NCI-H2171 treated with DMSO at 0.1 percent for 48 hours (cell line): Measurements from ENCODE around the gene SLC2A3.
A peak's percentile ranks its signal among the peaks of the same experiment; 100 is the strongest.
"Not testable (repeated sequence)": the region's sequence is repeated elsewhere in the genome, so short reads cannot be mapped to it uniquely, and the experiment has no call there.

Source experiments
- DNase-seq: peaks from one replicate; lab custom pipeline; 2025; lab: John Stamatoyannopoulos, UW

The SLC2A3 gene

DNA sequence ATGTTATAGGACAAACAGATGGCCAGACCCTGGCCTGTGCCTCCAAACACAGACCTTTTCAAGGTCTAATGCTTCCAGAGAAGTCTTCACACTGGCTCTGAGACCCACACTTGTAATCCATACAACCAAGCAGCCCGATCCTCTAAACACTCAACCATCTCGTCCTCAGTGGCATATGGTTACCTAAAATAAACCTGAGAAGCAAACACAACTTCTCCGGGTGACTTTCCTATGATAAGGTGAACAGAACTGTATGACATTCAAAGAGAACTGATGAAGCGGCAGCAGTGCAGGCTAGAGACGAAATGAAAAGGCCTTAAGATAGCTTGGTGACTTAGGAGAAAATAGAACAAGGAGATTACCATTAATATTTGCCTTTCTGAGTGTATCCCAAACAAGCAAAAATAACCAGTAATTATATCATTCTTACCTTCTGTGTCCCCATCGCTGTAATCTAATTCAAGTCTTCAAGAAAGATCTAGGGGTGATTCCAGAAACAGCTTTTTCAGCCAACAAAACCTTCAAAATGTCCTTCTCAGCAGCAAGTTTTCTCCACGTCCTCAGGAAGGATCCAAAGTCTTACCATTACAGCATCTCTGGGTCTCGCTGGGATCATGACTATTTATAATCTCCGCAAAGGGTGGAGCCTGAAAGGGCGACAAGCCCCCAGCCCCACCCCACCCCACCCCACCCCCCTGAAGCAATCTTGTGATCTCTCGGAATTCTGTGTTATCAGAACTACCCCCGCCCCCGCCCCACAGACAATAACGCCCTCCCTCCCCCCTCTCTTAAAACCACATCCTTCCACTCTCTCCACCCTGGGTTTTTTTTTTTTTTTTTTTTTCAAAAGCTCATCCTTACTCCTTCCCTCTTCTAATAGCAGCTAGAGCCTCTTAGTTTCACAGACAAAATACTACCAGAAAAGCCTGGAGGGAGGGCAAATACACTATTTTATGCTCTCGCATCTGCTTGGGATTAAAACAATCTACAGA is at the start of gene SLC2A3:
Gene SLC2A3 (minus strand): TSS at position 598 of the 992 bp plus-strand sequence. CDS start 153 bp downstream, at position 445.
- peak; percentile 100 for DNase-seq

DNA sequence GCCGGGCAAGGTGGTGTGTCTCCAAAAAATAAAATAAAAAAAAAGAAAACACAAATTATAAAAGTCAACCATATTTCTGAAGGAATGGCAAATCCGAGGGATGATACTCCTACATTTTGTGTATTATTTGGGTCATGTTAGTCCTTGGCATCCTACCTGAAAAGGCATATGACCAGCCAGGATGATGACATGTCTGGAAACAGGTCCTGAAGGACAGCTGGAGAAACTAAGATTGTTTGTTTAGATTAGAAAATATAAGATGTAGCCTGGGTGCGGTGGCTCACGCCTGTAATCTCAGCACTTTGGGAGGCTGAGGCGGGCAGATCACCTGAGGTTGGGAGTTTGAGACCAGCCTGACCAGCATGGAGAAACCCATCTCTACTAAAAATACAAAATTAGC is 48.9 kb upstream of the SLC2A3 start:
- no peak for DNase-seq

DNA sequence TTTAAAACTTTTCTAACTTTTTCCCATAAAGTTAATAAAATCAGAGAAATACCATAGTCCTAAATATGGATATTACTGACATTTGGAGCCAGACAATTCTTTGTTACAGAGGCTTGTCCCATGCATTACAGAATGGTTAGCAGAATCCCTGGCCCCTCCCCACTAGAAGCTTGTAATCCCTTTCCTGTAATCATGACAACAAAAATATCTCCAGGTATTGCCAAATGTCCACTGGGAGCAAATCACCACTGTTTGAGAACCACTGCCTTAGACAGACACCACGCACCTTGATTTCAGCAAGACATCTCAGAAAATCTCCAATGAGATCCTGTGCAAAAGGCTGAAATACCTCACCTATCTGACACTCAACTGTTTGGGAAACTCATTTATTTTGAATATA is 47.5 kb upstream of the SLC2A3 start:
- not testable (repeated sequence) for DNase-seq

DNA sequence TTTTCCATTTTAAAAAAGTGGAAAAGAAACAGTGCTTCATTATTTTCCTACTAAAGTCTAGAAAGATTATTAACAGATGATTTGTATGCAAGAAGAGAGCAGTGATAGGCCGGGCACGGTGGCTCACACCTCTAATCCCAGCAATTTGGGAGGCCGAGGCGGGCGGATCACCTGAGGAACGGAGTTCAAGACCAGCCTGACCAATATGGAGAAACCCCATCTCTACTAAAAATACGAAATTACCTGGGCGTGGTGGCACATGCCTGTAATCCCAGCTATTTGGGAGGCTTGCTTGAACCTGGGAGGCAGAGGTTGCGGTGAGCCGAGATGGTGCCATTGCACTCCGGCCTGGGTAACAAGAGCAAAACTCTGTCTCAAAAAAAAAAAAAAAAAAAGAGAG is 47.0 kb upstream of the SLC2A3 start:
- not testable (repeated sequence) for DNase-seq

DNA sequence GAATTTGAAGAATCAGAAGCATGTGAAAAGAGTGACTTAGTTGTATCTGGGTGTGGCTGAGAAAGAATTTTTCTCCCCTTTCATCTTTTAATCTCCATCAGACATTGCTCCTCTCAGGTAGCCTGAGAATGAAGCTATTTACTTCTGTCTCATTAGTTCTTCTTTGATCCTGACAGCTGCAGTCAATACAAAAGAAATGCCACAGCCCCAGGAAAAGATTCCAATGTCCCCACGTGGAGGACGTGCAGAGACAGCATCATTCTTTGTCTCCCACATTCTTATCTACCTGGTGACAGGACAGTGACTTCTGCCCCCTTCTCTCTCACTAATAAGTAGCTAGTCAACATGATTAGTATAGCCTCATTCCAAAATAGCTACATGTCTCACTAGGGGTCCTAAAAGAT is 46.3 kb upstream of the SLC2A3 start:
- DNase-seq, result not testable (repeated sequence)

DNA sequence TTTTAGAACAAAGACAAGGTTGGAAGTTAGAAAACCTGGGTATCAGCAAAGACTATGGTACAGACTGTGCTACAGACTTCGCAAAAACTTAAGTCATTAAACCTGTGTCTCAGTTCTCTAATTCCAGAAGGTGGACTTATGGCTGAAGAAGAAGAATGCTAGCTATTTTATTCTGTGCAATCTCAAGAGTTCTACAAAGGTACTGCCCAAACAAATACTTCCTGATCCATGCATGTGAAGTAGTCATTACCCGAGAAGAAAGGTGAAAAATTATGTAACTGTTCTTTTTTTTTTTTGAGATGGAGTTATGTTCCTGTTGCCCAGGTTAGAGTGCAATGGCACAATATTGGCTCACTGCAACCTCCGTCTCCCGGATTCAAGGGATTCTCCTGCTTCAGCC is 45.5 kb upstream of the SLC2A3 start:
- no peak for DNase-seq

DNA sequence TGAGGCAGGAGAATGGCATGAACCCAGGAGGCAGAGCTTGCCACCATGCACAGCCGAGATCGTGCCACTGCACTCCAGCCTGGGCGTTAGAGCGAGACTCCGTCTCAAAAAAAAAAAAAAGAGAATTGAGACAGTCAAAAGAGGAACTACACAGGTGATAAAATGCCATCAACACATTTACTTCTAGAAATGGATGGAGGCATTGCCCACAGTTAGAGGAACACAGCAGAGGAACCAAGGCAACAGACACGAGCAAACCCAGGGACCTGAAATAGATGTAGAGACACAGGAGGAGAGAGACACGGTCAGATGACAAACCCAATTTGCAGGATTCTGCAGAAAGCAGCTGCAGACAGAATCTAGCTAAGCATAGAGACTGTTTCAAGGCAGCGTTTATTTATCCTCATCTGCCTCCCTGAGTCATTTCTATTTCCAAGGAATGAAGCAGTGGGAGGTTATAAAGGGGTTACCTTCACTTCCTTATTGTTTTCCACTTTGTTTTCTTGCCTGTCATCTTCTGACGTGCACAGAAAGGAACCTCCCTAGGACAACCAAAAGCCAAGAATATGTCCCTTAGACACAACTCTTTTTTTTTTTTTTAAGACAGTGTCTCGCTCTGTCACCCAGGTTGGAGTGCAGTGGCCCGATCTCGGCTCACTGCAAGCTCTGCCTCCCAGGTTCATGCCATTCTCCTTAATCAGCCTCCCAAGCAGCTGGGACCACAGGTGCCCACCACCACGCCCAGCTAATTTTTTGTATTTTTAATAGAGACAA is 41.6 kb upstream of the SLC2A3 start:
- not testable (repeated sequence) for DNase-seq

DNA sequence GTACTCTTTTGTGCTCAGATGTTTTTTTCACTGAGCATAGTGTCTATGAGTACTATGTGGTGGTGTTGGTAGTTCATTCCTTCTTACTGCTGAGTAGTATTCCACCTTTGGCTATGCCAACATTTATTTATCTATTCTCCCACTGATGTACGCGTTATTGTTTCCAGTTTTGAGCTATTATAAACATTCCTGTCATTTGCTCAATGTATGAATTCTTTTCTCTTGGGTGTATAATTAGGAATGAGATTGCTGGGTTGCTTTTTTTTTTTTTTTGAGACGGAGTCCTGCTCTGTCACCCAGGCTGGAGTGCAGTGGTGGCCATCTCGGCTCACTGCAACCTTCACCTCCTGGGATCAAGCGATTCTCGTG is 37.5 kb upstream of the SLC2A3 start:
- no peak for DNase-seq

DNA sequence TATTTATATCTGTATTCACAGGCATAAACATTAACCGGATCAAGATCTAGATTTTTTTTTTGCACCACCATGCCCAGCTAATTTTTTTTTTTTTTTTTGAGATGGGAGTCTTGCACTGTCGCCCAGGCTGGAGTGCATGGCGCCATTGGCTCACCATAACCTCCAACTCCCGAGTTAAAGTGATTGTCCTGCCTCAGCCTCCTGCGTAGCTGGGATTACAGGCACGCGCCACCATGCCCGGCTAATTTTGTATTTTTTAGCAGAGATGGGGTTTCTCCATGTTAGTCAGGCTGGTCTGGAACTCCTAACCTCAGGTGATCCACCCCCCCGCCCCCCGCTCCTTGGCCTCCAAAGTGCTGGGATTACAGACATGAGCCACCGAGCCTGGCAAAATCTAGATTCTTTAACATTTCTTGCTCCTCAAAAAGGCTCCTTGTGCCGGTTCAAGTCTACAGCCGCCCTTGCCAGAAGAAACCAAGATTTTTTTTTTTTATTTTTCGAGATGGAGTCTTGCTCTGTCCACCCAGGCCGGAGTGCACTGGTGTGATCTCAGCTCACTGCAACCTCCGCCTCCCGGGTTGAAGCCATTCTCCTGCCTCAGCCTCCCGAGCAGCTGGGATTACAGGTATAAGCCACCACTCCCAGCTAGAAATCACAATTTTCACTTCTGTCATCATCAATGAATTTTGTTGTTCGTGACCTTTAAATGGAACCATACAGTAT is 36.9 kb upstream of the SLC2A3 start:
- no peak for DNase-seq

DNA sequence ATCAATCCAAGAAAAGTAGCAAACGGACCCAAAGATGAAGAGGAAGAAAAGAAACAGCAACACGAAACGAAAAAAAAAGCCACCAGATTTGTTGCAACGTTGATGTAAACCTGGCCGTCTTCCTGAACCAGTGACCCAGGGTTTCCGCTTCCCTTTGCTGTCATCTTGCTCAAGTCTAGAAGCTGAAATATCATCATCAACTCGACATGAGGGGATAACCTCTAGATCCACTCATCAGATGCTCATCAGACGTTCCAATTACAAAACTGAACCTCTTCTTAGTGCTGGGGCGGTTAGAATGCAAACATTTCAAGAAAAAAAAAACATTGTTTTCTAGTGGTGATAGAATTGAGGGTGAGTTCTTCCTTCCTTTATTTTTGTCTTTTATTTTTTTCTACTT is 36.3 kb upstream of the SLC2A3 start:
- DNase-seq, result not testable (repeated sequence)

DNA sequence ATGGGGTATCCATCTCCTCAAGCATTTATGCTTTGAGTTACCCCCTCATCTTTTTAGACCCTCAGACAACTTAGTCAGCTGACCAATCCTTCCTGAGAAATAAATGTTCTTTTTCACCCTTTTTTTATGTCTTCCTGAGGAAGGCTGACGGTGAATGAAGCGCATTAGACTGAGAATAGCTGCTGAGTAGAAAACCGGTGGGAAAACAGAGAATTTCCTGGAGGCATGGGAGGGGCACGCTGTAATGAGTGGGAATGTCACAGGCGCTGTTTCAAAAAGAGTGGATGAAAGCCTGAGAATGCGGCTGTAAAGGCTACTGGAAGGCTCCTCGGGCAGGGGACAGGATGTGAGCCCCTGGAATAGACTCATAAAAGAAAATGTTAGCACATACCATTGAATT is 35.8 kb upstream of the SLC2A3 start:
- not testable (repeated sequence) for DNase-seq

DNA sequence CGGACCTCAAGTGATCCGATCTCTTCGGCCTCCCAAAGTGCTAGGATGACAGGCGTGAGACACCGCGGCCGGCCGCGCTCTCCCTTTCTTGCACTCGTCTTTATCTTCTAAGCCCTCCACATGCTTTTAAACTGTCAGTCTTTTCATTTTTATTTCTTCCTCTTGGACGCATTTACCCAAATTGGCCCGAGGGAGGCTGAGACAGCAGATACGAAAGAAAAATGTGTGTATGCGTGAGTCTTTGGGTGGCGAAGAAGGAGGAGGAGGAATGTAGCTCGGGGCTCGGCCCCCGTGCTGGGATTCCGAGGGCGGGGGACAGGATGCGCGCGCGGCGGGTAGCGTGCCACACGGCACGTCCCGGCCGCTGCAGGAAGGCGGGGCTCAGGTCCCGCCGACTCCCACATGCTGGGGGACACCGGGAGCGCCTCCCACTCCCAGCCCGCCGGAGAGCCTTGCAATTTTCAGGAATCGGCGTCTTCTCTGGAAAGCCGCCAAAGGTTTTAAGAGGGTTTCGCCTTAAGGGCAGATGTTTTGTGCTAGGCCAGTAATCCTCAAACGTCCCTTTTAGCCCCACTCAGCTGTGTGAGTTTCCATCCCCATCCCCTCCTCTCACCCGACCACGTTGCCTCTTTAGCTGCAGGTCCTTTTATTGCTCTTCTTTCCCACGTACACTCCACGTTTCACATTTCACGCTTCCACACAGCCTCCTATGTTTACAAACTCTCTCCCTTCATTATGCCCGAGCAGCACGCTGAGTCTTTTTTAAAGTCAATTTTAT is 34.7 kb upstream of the SLC2A3 start:
- peak; percentile 100 for DNase-seq

DNA sequence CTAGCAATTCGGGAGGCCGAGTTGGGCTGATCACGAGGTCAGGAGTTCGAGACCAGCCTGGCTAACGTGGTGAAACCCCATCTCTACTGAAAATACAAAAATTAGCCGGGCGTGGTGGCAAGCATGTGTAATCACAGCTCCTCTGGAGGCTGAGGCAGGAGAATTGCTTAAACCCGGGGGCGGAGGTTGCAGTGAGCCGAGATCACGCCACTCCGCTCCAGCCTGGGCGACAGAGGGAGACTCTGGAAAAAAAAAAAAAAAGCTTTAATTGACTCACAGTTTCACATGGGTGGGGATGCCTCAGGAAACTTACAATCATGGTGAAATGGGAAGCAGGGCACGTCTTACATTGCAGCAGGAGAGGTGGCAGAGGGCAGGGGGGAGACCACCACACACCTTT is 30.6 kb upstream of the SLC2A3 start:
- no peak for DNase-seq

DNA sequence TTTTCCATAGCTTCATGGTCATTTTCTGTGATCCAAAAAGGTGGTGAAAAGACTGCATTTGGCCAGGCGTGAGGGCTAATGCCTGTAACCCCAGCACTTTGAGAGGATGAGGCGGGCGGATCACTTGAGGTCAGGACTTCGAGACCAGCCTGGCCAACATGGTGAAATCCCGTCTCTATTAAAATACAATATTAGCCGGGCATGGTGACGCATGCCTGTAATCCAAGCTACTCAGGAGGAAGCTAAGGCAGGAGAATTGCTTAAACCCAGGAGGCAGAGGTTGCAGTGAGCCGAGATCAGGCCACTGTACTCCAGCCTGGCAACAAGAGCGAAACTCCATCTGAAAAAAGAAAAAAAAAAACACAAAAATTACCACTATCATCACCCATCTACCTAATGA is 28.7 kb upstream of the SLC2A3 start:
- not testable (repeated sequence) for DNase-seq

DNA sequence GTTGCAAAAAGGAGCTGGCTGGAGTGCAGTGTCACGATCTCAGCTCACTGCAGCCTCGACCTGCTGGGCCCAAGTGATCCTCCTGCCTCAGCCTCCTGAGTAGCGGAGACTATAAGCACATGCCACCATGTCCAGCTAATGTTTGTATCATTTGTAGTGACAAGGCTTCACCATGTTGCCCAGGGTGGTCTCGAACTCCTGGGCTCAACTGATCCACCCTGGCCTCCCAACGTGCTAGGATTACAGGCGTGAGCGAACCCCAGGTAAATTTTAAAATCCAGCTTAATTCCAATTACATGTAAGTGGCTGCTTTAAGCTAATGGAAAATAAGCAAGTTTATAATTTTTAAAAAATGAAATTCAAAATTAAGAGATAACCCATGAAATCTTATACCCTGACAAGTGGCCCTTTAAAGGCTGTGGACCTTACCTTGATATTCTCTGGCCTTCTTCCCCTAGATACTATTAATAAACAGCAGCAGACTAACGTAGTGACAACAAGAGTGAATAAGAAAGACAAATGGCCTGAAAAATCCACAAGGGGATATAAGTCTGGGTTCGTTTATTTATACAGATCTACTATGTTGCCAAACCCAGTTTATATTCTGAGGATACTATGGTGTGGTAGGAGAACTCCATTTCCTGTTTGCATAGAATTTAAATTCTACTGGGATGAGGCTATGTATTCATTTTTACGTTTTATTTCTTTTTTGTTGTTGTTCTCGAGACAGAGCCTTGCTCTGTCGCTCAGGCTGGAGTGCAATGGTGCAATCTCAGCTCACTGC is 25.6 kb upstream of the SLC2A3 start:
- no peak for DNase-seq

DNA sequence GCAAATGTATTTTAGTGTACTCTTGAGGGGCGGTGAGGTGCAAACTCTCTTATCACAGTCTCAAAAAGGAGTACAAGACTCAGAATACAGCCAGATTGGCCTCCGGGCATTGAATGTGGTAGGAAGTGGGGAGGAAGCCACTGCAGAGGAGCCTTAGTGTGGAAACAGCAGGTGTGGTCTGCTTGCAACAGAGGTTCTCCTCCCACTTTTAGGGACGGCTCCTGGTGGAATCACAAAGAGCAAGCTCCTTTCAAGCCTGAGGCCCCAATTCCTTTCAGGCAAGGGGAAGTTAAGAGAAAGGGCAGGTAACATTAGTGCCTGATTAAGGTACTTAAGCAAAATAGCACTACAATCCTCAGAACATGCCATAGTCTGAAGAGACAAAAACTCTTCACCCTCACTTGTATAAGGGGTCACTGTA is 23.7 kb upstream of the SLC2A3 start:
- no peak for DNase-seq

DNA sequence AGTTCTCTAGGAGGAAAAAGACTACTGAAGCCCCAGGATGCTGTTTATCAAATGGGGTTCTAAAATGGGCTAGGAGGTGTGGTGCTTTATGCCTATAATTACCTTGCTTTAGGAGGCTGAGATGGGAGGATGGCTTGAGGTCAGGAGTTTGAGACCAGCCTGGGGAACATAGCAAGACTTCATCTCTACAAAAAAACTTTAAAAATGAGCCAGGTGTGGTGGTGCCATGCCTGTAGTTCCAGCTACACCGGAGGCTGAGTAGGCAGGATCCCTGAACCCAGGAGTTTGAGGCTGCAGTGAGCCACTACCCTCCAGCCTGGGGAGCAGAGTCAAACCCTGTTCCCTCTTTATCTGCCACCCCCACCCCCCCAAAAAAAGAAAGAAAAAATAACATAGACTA is 23.3 kb upstream of the SLC2A3 start:
- DNase-seq, result no peak

DNA sequence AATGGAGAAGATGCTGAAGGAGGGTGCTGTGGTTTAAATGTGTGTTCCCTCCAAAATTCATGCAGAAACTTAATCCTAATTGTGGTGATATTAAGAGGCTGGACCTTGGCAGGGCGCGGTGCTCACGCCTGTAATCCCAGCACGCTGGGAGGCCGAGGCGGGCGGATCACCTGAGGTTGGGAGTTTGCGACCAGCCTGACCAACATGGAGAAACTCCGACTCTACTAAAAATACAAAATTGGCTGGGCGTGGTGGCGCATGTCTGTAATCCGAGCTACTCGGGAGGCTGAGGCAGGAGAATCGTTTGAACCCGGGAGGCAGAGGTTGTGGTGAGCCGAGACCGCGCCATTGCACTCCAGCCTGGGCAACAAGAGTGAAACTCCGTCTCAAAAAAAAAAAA is 18.9 kb upstream of the SLC2A3 start:
- not testable (repeated sequence) for DNase-seq

DNA sequence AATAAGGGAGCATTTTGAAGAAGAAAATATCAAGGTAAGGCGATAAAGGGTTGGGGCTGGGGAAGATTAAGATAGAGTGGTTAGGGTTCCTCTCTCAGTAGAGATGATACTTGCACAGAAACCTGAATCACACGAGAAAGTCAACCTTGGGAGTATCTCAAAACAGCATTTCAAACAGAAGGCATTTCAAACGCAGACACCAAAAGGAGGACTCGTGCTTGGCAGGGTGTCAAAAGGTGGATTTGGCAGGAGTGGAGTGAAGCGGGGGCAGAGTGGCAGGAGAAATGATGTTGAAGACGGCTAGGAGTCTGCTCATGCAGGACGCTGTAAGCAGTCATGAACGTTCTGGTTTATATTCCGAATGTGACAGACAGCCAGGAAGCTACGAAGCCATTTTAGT is 18.4 kb upstream of the SLC2A3 start:
- not testable (repeated sequence) for DNase-seq

DNA sequence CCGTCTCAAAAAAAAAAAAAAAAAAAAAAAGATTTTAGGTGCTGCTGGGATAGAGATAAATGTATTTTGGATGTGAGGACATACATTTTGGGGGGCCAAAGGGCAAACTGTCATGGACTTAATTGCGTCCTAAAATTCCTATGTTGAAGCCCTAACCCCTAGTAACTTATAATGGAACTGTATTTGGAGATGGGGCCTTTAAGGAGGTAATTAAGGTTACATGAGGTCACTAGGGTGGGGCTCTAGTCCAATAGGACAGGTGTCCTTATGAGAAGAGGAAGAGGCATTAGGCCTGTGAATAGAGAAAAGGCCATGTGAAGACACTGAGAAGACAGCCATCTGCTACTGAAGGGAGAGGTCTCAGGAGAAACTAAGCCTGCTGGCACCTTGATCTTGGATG is 17.9 kb upstream of the SLC2A3 start:
- not testable (repeated sequence) for DNase-seq

DNA sequence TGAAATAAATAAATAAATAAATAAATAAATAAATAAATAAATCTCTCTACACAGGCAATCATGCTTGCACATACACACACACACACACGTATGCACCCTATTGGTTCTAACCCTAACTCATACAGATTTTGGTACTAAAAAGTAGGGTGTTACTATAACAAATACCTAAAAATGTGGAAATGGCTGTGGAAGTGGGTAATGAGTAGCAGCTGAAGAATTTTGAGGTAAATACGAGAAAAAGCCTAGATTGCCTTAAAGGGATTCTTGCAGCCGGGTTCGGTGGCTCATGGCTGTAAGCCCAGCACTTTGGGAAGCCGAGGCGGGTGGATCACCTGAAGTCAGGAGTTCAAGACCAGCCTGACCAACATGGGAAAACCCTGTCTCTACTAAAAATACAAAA is 15.7 kb upstream of the SLC2A3 start:
- no peak for DNase-seq
